Gastroesophageal sphincter (tissue), 4 donors: ENCODE measurements around the gene TRAF2. TPM values are rescaled to one million over a fixed set of nuclear protein-coding genes. Genes with fewer than 3 reads are reported as not detected.

Source experiments
- ATAC-seq: fragments of 150-250 bp; one replicate; pipeline ENCODE4 v1.9.1; 2016; ENCODE audit warnings: mild to moderate bottlenecking, moderate library complexity
- H3K27ac ChIP-seq, 4 donors: fragments of 200-600 bp; sonication (generic) in 3 of 4; 1 replicate in 3 of 4; 2 replicates in 1 of 4; pipeline ENCODE4 v1.5.1; 2016 to 2019
- H3K27me3 ChIP-seq: fragments of 200-600 bp; sonication (generic); one replicate; pipeline ENCODE4 v1.5.1; 2019
- H3K36me3 ChIP-seq, 2 donors: fragments of 200-600 bp; sonication (generic); one replicate each; pipeline ENCODE4 v1.5.1; 2019; ENCODE audit warnings: control low read depth in 1 of 2
- H3K4me1 ChIP-seq, 3 donors: fragments of 200-600 bp; sonication (generic); 1 replicate in 2 of 3; 2 replicates in 1 of 3; pipeline ENCODE4 v1.5.1; 2016 to 2019; ENCODE audit warnings: control low read depth in 2 of 3
- H3K4me3 ChIP-seq, 2 donors: fragments of 200-600 bp; sonication (generic); one replicate each; pipeline ENCODE4 v1.5.1; 2019; ENCODE audit warnings: mild to moderate bottlenecking in 1 of 2, moderate library complexity in 1 of 2
- H3K9me3 ChIP-seq, 3 donors: fragments of 200-600 bp; sonication (generic); one replicate each; pipeline ENCODE4 v1.5.1; 2017 to 2019; ENCODE audit warnings: control low read depth in 2 of 3
- EP300 ChIP-seq: sonication (generic); formaldehyde crosslinking; IDR thresholded peaks from one replicate; pipeline ENCODE4 v1.6.1; 2017; ENCODE audit warnings: antibody characterized with exemption, mild to moderate bottlenecking
- POLR2A ChIP-seq, 2 donors: fragments of 450-650 bp; IDR thresholded peaks; one replicate each; pipeline ENCODE4 v1.6.1; 2017; ENCODE audit warnings: antibody characterized with exemption in 2 of 2, mild to moderate bottlenecking in 2 of 2, moderate library complexity in 1 of 2
- POLR2AphosphoS5 ChIP-seq: sonication (generic); formaldehyde crosslinking; IDR thresholded peaks from one replicate; pipeline ENCODE4 v1.6.1; 2017; ENCODE audit warnings: antibody characterized with exemption
- WGBS, 2 donors: methylation state at CpG; one replicate each; pipeline ENCODE4 v1.1.5; 2018; ENCODE audit warnings: low coverage in 1 of 2; 5-methylcytosine and 5-hydroxymethylcytosine counted together
- total RNA-seq, 4 donors: library from RNA; depleted of rRNA; stranded (reverse); fragments of >200 nt; gene quantifications; one replicate each; pipeline ENCODE4 v1.1.0, GENCODE V29; 2016
- TF ChIP-seq, protein P1 (sequence below), 4 experiments: fragments of 200-600 bp in 2 of 4; fragments of 450-650 bp in 2 of 4; sonication (generic) in 1 of 4; IDR thresholded peaks; one replicate each; pipeline ENCODE4 v1.5.1; 2017 to 2019; ENCODE audit warnings: antibody characterized with exemption in 4 of 4, mild to moderate bottlenecking in 2 of 4, moderate library complexity in 2 of 4

The TRAF2 gene
- total RNA-seq, 4 donors from 2014 or later = 3.8 to 17.1 (median 11.1) TPM

DNA sequence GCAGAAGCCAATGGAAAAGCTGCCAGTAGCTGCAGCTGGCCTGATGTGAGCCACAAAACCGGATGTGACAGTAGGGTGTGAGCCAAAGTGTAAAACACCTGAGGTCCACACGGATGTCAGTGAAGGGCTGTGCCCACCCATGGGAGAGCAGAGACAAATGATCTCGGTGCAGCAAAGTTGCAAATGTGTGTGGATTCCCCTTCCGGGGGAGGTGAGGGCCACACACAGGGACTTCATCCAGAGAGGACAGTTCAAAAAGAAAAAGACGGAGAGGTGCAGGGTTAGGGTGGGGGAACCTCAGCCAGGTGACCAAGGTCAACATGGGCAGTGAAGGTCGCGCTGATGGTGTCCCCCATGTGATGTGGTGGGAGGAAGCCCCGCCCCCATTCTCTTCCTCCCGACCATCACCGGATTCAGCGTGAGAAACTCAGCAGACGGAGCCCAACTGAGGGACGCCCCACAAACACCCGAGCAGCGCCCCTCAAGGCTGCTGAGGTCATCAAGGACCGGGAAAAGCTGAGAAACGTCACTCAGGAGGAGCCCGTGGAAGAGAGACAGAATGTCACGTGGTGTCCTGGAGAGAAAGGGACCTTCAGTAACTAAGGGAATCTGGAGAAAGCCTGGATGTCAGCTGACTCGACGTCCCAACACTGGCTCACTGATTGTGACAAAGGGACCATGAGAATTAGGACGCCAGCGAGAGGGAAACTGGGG, 79.6 kb downstream of the TRAF2 start:
- H3K36me3 ChIP-seq = no peaks in the 10 kb centered on the region
- WGBS, 2 donors = 24 to 27% methylated on average over 8 to 19 of the region's 23 CpGs
- peaks cover 48% of the 10 kb centered on the region for H3K27me3 ChIP-seq
- no peak overlapping the region for H3K4me3 ChIP-seq
- TF ChIP-seq, protein P1, sequence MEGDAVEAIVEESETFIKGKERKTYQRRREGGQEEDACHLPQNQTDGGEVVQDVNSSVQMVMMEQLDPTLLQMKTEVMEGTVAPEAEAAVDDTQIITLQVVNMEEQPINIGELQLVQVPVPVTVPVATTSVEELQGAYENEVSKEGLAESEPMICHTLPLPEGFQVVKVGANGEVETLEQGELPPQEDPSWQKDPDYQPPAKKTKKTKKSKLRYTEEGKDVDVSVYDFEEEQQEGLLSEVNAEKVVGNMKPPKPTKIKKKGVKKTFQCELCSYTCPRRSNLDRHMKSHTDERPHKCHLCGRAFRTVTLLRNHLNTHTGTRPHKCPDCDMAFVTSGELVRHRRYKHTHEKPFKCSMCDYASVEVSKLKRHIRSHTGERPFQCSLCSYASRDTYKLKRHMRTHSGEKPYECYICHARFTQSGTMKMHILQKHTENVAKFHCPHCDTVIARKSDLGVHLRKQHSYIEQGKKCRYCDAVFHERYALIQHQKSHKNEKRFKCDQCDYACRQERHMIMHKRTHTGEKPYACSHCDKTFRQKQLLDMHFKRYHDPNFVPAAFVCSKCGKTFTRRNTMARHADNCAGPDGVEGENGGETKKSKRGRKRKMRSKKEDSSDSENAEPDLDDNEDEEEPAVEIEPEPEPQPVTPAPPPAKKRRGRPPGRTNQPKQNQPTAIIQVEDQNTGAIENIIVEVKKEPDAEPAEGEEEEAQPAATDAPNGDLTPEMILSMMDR (IDR thresholded peaks at IDR 0.05) = no peak
- no peak for TF ChIP-seq EP300
- TF ChIP-seq POLR2AphosphoS5 = no peak
- no peak for ATAC-seq
- peaks cover 0 to 8% (median 8%) of the 10 kb centered on the region in 3 donors for H3K4me1 ChIP-seq
- no peak overlapping the region for H3K27ac ChIP-seq
- H3K9me3 ChIP-seq = no peaks in the 10 kb centered on the region

DNA sequence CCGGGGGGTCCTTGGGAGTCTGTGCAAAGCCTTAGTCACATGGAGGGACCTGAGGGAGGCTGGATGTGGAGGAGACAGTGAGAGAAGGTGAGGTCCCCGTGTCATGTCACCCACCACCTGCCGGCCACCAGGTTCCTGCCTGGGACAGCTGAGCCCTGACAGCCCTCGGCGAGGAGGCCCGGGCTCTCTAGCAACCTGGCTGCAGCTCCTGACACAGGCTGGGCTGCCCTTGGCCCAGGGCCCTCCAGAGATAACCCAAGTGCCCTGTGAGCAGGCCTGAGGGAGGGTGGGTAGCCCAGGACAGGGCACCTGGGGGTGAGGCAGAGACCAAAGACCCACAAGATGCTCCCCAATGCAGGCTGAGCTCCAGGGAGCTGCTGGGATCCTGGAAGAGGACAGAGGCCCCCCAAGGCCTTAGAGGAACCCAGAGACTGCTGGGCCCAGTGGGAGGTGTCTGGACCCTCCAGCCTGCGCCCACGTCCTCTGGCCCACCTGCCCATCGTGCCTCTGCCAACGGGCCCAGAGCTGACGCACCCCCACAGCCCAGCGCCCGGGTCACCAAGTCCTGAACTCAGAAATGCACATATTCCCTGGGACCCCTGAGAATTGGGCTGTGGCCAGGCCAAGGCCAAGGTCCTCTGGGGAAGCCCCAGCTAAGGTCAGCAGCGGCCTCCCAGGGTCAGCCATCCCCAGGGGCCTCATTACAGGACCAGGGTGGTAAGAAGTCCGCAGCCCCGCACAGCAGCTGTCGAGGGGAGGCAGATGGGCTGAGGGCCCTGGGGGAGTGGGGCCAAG, 82.2 kb downstream of the TRAF2 start:
- Histone ChIP-seq H3K4me3 (no peak overlapping the region), H3K27me3 (peaks cover 48% of the 10 kb centered on the region), H3K9me3 (no peaks in the 10 kb centered on the region), H3K4me1 (peaks cover 0 to 8% (median 5%) of the 10 kb centered on the region in 3 donors), H3K36me3 (no peaks in the 10 kb centered on the region), H3K27ac (no peak overlapping the region)
- TF ChIP-seq, protein P1 (IDR thresholded peaks at IDR 0.05) = no peak
- TF ChIP-seq POLR2AphosphoS5 = no peak
- TF ChIP-seq EP300 = no peak
- TF ChIP-seq POLR2A (IDR thresholded peaks at IDR 0.05) = no peak
- no CpG with 5 or more reads among the region's 17 CpGs for WGBS, 2 donors
- no peak for ATAC-seq

DNA sequence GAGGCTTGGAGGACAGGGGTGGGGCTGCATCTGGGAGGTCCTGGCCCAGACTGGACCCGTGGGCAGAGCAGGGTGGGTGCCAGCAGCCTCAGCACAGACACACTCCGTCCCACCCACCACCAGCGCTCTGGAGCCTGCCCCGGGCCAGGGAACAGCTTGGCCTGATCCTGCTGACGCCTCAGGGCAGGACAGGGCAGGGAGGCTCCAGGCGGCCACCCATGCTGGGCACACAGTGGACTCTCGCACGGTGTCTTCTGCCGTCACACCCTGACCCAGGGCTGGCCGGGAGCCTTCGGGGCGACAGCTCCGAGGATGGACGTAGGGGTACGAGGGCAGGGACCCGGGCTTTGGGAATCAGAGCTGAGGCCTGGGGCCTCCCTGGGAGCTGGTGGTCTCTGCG, 82.8 kb downstream of the TRAF2 start:
- 64% methylated on average over 8 of the region's 17 CpGs; no CpG with 5 or more reads in 1 of the 2 donors for WGBS, 2 donors
- Histone ChIP-seq H3K4me3 (no peak overlapping the region), H3K27ac (no peak overlapping the region), H3K9me3 (no peaks in the 10 kb centered on the region), H3K36me3 (no peaks in the 10 kb centered on the region), H3K4me1 (peaks cover 0 to 8% (median 5%) of the 10 kb centered on the region in 3 donors), H3K27me3 (peaks cover 48% of the 10 kb centered on the region)
- no peak for ATAC-seq
- TF ChIP-seq POLR2A (IDR thresholded peaks at IDR 0.05) = no peak
- no peak for TF ChIP-seq POLR2AphosphoS5
- TF ChIP-seq EP300 = no peak
- TF ChIP-seq, protein P1 (IDR thresholded peaks at IDR 0.05) = no peak

DNA sequence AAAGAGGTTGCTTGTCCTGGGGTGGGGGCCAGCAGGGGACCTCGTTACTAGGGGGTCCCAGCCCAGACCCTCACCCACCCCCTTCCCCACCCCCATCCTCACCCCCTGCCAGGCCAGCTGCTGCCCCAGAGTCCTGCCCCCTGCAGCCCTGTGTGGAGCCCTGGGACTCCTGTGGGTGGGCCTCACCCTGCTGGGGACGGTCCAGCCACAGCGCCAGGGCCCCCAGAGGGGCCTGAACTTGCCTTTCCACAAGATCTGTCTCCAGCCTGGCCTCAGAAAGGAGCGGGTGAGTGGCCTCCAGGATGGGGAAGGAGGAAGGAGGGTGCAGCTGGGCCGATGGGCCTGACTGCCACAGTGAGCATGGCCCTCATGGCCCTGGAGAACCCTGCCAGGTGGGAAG, 83.5 kb downstream of the TRAF2 start:
- peaks cover 48% of the 10 kb centered on the region for H3K27me3 ChIP-seq
- no CpG with 5 or more reads among the region's 5 CpGs for WGBS, 2 donors
- no peak overlapping the region for H3K27ac ChIP-seq
- no peak for TF ChIP-seq EP300
- TF ChIP-seq POLR2A (IDR thresholded peaks at IDR 0.05) = no peak
- TF ChIP-seq, protein P1 (IDR thresholded peaks at IDR 0.05) = no peak
- no peak for TF ChIP-seq POLR2AphosphoS5
- no peak overlapping the region for H3K4me3 ChIP-seq
- H3K9me3 ChIP-seq = no peaks in the 10 kb centered on the region
- no peaks in the 10 kb centered on the region for H3K36me3 ChIP-seq
- ATAC-seq = no peak
- H3K4me1 ChIP-seq = peaks cover 0 to 8% (median 5%) of the 10 kb centered on the region in 3 donors
